HEK293 (cell line): ENCODE results near the gene SMAD2.

ENCODE experiments used
- GLI2 ChIP-seq: fragments of 450-650 bp; formaldehyde crosslinking; IDR thresholded peaks from 2 replicates; pipeline ENCODE4; 2017; ENCODE audit warnings: missing biosample characterization, missing genetic modification characterization, low read depth, borderline replicate concordance
- GLI4 ChIP-seq: fragments of 450-650 bp; formaldehyde crosslinking; IDR thresholded peaks from 2 replicates; pipeline ENCODE4 v1.5.1; 2016; ENCODE audit warnings: missing biosample characterization, missing genetic modification characterization
- REST ChIP-seq: fragments of 450-650 bp; formaldehyde crosslinking; IDR thresholded peaks from 2 replicates; pipeline ENCODE4 v1.5.1; 2016; ENCODE audit warnings: missing biosample characterization, missing genetic modification characterization
- SP7 ChIP-seq: fragments of 450-650 bp; formaldehyde crosslinking; IDR thresholded peaks from 2 replicates; pipeline ENCODE4 v1.5.1; 2016; ENCODE audit warnings: missing biosample characterization, missing genetic modification characterization
- ZBTB17 ChIP-seq: fragments of 450-650 bp; formaldehyde crosslinking; IDR thresholded peaks from 2 replicates; pipeline ENCODE4 v1.5.1; 2016; ENCODE audit warnings: missing biosample characterization, missing genetic modification characterization
- ZBTB20 ChIP-seq: fragments of 450-650 bp; formaldehyde crosslinking; IDR thresholded peaks from 2 replicates; pipeline ENCODE4 v1.5.1; 2016; ENCODE audit warnings: missing biosample characterization, missing genetic modification characterization
- ZBTB21 ChIP-seq: fragments of 450-650 bp; formaldehyde crosslinking; IDR thresholded peaks from 2 replicates; pipeline ENCODE4 v1.5.1; 2017; ENCODE audit warnings: missing biosample characterization, missing genetic modification characterization
- ZFP69B ChIP-seq: fragments of 450-650 bp; formaldehyde crosslinking; IDR thresholded peaks from 2 replicates; pipeline ENCODE4 v1.5.1; 2016; ENCODE audit warnings: missing biosample characterization, missing genetic modification characterization
- ZIC2 ChIP-seq: fragments of 450-650 bp; formaldehyde crosslinking; IDR thresholded peaks from 2 replicates; pipeline ENCODE4 v1.5.1; 2016; ENCODE audit warnings: missing biosample characterization, missing genetic modification characterization
- ZNF10 ChIP-seq: fragments of 450-650 bp; formaldehyde crosslinking; IDR thresholded peaks from 2 replicates; pipeline ENCODE4 v1.5.1; 2017; ENCODE audit warnings: missing biosample characterization, missing genetic modification characterization
- ZNF140 ChIP-seq: fragments of 450-650 bp; formaldehyde crosslinking; IDR thresholded peaks from 2 replicates; pipeline ENCODE4 v1.5.1; 2016; ENCODE audit warnings: missing biosample characterization, missing genetic modification characterization
- ZNF24 ChIP-seq: fragments of 450-650 bp; formaldehyde crosslinking; IDR thresholded peaks from 2 replicates; pipeline ENCODE4 v1.5.1; 2016; ENCODE audit warnings: missing biosample characterization, missing genetic modification characterization
- ZNF274 ChIP-seq, 2 experiments: fragments of 200-500 bp in 1 of 2; fragments of 450-650 bp in 1 of 2; sonication (Bioruptor generic) in 1 of 2; formaldehyde crosslinking in 1 of 2; IDR thresholded peaks; 2 replicates each; pipeline versions ENCODE4 v1.5.1 to v1.6.1; 2014 to 2016; ENCODE audit warnings: borderline replicate concordance in 1 of 2, inconsistent platforms in 1 of 2, low read length in 1 of 2, missing biosample characterization in 1 of 2, missing genetic modification characterization in 1 of 2
- ZNF341 ChIP-seq: fragments of 450-650 bp; formaldehyde crosslinking; IDR thresholded peaks from 2 replicates; pipeline ENCODE4; 2016; ENCODE audit warnings: low read depth, missing biosample characterization, missing genetic modification characterization
- ZNF354C ChIP-seq: fragments of 450-650 bp; formaldehyde crosslinking; IDR thresholded peaks from 2 replicates; pipeline ENCODE4 v1.5.1; 2016; ENCODE audit warnings: missing biosample characterization, missing genetic modification characterization, low read depth, borderline replicate concordance
- ZNF362 ChIP-seq: fragments of 450-650 bp; formaldehyde crosslinking; IDR thresholded peaks from 2 replicates; pipeline ENCODE4 v1.5.1; 2016; ENCODE audit warnings: missing biosample characterization, missing genetic modification characterization
- ZNF423 ChIP-seq: fragments of 450-650 bp; formaldehyde crosslinking; IDR thresholded peaks from 2 replicates; pipeline ENCODE4 v1.5.1; 2016; ENCODE audit warnings: missing biosample characterization, missing genetic modification characterization
- ZNF473 ChIP-seq: fragments of 450-650 bp; formaldehyde crosslinking; IDR thresholded peaks from 2 replicates; pipeline ENCODE4 v1.5.1; 2017; ENCODE audit warnings: missing biosample characterization, missing genetic modification characterization
- ZNF488 ChIP-seq: fragments of 450-650 bp; formaldehyde crosslinking; IDR thresholded peaks from 2 replicates; pipeline ENCODE4 v1.5.1; 2016; ENCODE audit warnings: missing biosample characterization, missing genetic modification characterization
- ZNF501 ChIP-seq: fragments of 450-650 bp; formaldehyde crosslinking; IDR thresholded peaks from 2 replicates; pipeline ENCODE4 v1.5.1; 2016; ENCODE audit warnings: missing biosample characterization, missing genetic modification characterization
- ZNF521 ChIP-seq: fragments of 450-650 bp; formaldehyde crosslinking; IDR thresholded peaks from 2 replicates; pipeline ENCODE4 v1.5.1; 2017; ENCODE audit warnings: missing biosample characterization, mild to moderate bottlenecking, missing genetic modification characterization
- ZNF561 ChIP-seq: fragments of 450-650 bp; IDR thresholded peaks from 2 replicates; pipeline ENCODE4 v1.5.1; 2018; ENCODE audit warnings: missing biosample characterization, missing genetic modification characterization, borderline replicate concordance
- ZNF677 ChIP-seq: fragments of 450-650 bp; IDR thresholded peaks from 2 replicates; pipeline ENCODE4 v1.5.0; 2018; ENCODE audit warnings: missing biosample characterization, mild to moderate bottlenecking, missing genetic modification characterization, moderate library complexity
- ZNF707 ChIP-seq: fragments of 450-650 bp; formaldehyde crosslinking; IDR thresholded peaks from 2 replicates; pipeline ENCODE4 v1.5.1; 2016; ENCODE audit warnings: missing biosample characterization, missing genetic modification characterization
- ZSCAN30 ChIP-seq: fragments of 450-650 bp; IDR thresholded peaks from 2 replicates; pipeline ENCODE4 v1.5.1; 2018; ENCODE audit warnings: missing biosample characterization, mild to moderate bottlenecking, missing genetic modification characterization, moderate library complexity
- TF ChIP-seq, protein P1 (sequence below): fragments of 450-650 bp; formaldehyde crosslinking; IDR thresholded peaks from 2 replicates; pipeline ENCODE4 v1.5.1; 2016; ENCODE audit warnings: missing biosample characterization, missing genetic modification characterization, borderline replicate concordance

Gene SMAD2

DNA sequence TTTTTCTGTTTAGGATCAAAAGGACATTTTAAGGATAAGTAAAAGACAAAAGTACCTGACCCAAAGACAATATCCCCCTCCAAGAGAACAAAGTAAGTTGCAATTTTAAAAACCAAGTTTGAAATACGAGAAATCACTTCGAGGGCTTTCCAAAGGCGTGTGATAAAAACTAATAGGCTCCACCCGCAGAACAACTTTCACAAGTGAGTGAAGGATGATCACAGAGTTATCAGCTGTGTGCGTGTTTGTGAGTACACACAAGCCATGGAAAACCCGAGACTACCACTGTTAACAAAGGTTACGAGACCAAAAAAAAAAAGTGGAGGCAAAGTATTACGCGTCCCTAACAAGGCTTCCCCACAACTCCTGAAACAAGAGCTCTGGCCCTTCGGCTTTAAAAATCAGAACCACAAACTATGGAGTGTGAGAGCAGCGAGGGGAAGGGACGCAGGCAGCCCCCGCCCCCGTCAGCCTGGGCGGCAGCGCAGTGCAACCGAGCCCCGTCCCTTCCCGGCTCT is 719 bp downstream of the SMAD2 start (continued):
- peak; percentile 36; the same call in 1 of the 2 replicates for TF ChIP-seq REST (tag by site-specific recombination)
- TF ChIP-seq ZBTB17: peak; percentile 71
- no peak for TF ChIP-seq ZNF488
- no peak for TF ChIP-seq ZSCAN30 (tag by site-specific recombination)
- no peak for TF ChIP-seq ZNF501 (tag by site-specific recombination)
- no peak for TF ChIP-seq ZNF274 (IDR thresholded peaks at IDR 0.05; ENCODE audit: low read length)
- TF ChIP-seq ZNF274 (tag by site-specific recombination; IDR thresholded peaks at IDR 0.05; ENCODE audit: borderline replicate concordance): no peak
- TF ChIP-seq, protein P1, sequence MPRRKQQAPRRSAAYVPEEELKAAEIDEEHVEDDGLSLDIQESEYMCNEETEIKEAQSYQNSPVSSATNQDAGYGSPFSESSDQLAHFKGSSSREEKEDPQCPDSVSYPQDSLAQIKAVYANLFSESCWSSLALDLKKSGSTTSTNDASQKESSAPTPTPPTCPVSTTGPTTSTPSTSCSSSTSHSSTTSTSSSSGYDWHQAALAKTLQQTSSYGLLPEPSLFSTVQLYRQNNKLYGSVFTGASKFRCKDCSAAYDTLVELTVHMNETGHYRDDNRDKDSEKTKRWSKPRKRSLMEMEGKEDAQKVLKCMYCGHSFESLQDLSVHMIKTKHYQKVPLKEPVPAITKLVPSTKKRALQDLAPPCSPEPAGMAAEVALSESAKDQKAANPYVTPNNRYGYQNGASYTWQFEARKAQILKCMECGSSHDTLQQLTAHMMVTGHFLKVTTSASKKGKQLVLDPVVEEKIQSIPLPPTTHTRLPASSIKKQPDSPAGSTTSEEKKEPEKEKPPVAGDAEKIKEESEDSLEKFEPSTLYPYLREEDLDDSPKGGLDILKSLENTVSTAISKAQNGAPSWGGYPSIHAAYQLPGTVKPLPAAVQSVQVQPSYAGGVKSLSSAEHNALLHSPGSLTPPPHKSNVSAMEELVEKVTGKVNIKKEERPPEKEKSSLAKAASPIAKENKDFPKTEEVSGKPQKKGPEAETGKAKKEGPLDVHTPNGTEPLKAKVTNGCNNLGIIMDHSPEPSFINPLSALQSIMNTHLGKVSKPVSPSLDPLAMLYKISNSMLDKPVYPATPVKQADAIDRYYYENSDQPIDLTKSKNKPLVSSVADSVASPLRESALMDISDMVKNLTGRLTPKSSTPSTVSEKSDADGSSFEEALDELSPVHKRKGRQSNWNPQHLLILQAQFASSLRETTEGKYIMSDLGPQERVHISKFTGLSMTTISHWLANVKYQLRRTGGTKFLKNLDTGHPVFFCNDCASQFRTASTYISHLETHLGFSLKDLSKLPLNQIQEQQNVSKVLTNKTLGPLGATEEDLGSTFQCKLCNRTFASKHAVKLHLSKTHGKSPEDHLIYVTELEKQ (tag by site-specific recombination): no peak
- TF ChIP-seq ZNF362 (tag by site-specific recombination): no peak
- no peak for TF ChIP-seq ZFP69B (tag by site-specific recombination)
- no peak for TF ChIP-seq ZNF521 (tag by site-specific recombination)
- no peak for TF ChIP-seq GLI4 (tag by site-specific recombination)
- TF ChIP-seq ZNF423 (tag by site-specific recombination): no peak
- no peak for TF ChIP-seq ZNF561 (tag by site-specific recombination)
- no peak for TF ChIP-seq ZIC2 (tag by site-specific recombination)
- TF ChIP-seq ZNF473 (tag by site-specific recombination): no peak
- TF ChIP-seq ZNF10 (tag by site-specific recombination): no peak
- no peak for TF ChIP-seq SP7 (tag by site-specific recombination)
- no peak for TF ChIP-seq ZNF677 (tag by site-specific recombination)
- TF ChIP-seq ZNF707: no peak
- TF ChIP-seq ZBTB20 (tag by site-specific recombination): no peak
- TF ChIP-seq GLI2 (tag by site-specific recombination): no peak
- no peak for TF ChIP-seq ZNF24 (tag by site-specific recombination)
- no peak for TF ChIP-seq ZNF140
- TF ChIP-seq ZNF341: no peak
- TF ChIP-seq ZBTB21 (tag by site-specific recombination): no peak
- TF ChIP-seq ZNF354C (tag by site-specific recombination): no peak
